HCT116 (cell line): ENCODE measurements around the gene ADGRL3. TPM values are rescaled to one million over a fixed set of nuclear protein-coding genes. Genes with fewer than 3 reads are reported as not detected.

ENCODE experiments used
- ATAC-seq: fragments of 200-7000 bp; cut with Tn5 transposase; 2 replicates; pipeline ENCODE4 v1.9.1; 2020; ENCODE audit warnings: mild to moderate bottlenecking, moderate library complexity
- BruUV-seq: library from RNA; stranded (reverse); fragments of 400-500 nt; replicated peaks from 2 replicates; lab custom pipeline; 2021; lab: Mats Ljungman, UMichigan
- CTCF ChIA-PET: fragments of 300-600 bp; sonication (Branson Sonifier 250); formaldehyde crosslinking; loops from one replicate; lab custom pipeline; 2021; ENCODE audit warnings: antibody characterized with exemption; lab: Charles Lee
- POLR2A ChIA-PET: fragments of 300-600, 350-600 bp; sonication (Branson Sonifier 250); formaldehyde crosslinking; loops from one replicate; lab custom pipeline; 2021; ENCODE audit warnings: antibody characterized with exemption; lab: Charles Lee
- RAD21 ChIA-PET, 2 experiments: fragments of 300-600 bp; sonication (Branson Sonifier 250); formaldehyde crosslinking; loops; one replicate each; lab custom pipeline; 2023; ENCODE audit warnings: low total read pairs in 2 of 2; ENCODE audit not compliant: uncharacterized antibody in 2 of 2, unreplicated experiment in 2 of 2, low non-redundant PET in 1 of 2; lab: Charles Lee
- DNase-seq: peaks from one replicate; pipeline ENCODE4 v3.0.0-alpha.2; 2010; ENCODE audit warnings: low read depth, low spot score
- H2AFZ ChIP-seq: fragments of 200-600 bp; shearing (Covaris generic), sonication (generic); 2 replicates; pipeline ENCODE4 v1.6.1; 2017; ENCODE audit warnings: low read depth, mixed run types, mixed read lengths, antibody characterized with exemption, low read length; ENCODE audit not compliant: poor library complexity, severe bottlenecking
- H3K27ac ChIP-seq: 2 replicates; pipeline ENCODE4 v1.5.1; 2012; ENCODE audit warnings: low read depth, low read length
- H3K27me3 ChIP-seq: fragments of 200-600 bp; sonication (generic); 2 replicates; pipeline ENCODE4 v1.6.1; 2016; ENCODE audit warnings: mixed run types, low read length, mixed read lengths; ENCODE audit not compliant: insufficient read depth
- H3K36me3 ChIP-seq, 2 experiments: fragments of 200-500 bp in 1 of 2; fragments of 200-600 bp in 1 of 2; sonication (Bioruptor generic) in 1 of 2; sonication (generic) in 1 of 2; 2 replicates each; pipeline versions ENCODE4 v1.5.1 to v1.6.1; 2014 to 2016; ENCODE audit warnings: low read length in 2 of 2, inconsistent platforms in 1 of 2, mixed read lengths in 1 of 2, mixed run types in 1 of 2; ENCODE audit not compliant: insufficient read depth in 2 of 2, control insufficient read depth in 1 of 2
- H3K4me1 ChIP-seq, 2 experiments: fragments of 200-600 bp in 1 of 2; sonication (generic) in 1 of 2; 2 replicates each; pipeline versions ENCODE4 v1.5.1 to v1.6.1; 2012 to 2017; ENCODE audit warnings: low read length in 2 of 2, inconsistent platforms in 1 of 2, mild to moderate bottlenecking in 1 of 2, mixed read lengths in 1 of 2, mixed run types in 1 of 2, moderate library complexity in 1 of 2; ENCODE audit not compliant: insufficient read depth in 2 of 2, control insufficient read depth in 1 of 2
- H3K4me2 ChIP-seq: fragments of 200-600 bp; sonication (generic); 2 replicates; pipeline ENCODE4 v1.6.1; 2017; ENCODE audit warnings: mixed run types, low read length, mixed read lengths
- H3K4me3 ChIP-seq, 2 experiments: fragments of 200-600 bp in 1 of 2; sonication (generic) in 1 of 2; replicated peaks in 1 of 2; 2 replicates each; pipeline ENCODE4 v1.5.1; 2011 to 2016; ENCODE audit warnings: low read length in 2 of 2, control low read depth in 1 of 2, low read depth in 1 of 2, mild to moderate bottlenecking in 1 of 2, mixed read lengths in 1 of 2, mixed run types in 1 of 2
- H3K79me2 ChIP-seq: fragments of 200-600 bp; sonication (generic); 2 replicates; pipeline ENCODE4 v1.6.1; 2017; ENCODE audit warnings: mild to moderate bottlenecking, mixed run types, low read length, moderate library complexity, mixed read lengths; ENCODE audit not compliant: insufficient read depth
- H3K9ac ChIP-seq: fragments of 200-600 bp; sonication (generic); 2 replicates; pipeline ENCODE4 v1.6.1; 2016; ENCODE audit warnings: low read length, mixed read lengths
- H3K9me2 ChIP-seq: fragments of 200-600 bp; sonication (generic), shearing (Covaris generic); 2 replicates; pipeline ENCODE4 v1.6.1; 2017; ENCODE audit warnings: mixed run types, mild to moderate bottlenecking, moderate library complexity; ENCODE audit not compliant: insufficient read depth
- H3K9me3 ChIP-seq, 2 experiments: fragments of 200-500 bp in 1 of 2; fragments of 200-600 bp in 1 of 2; sonication (Bioruptor generic) in 1 of 2; sonication (generic) in 1 of 2; 2 replicates each; pipeline ENCODE4 v1.6.1; 2014 to 2017; ENCODE audit warnings: low read length in 2 of 2, mixed read lengths in 2 of 2, inconsistent platforms in 1 of 2, low read depth in 1 of 2, mild to moderate bottlenecking in 1 of 2, mixed run types in 1 of 2, moderate library complexity in 1 of 2; ENCODE audit not compliant: control insufficient read depth in 1 of 2, insufficient read depth in 1 of 2
- H4K20me1 ChIP-seq: fragments of 200-600 bp; sonication (generic), shearing (Covaris generic); 2 replicates; pipeline ENCODE4 v1.6.1; 2017; ENCODE audit warnings: mixed run types, mild to moderate bottlenecking, moderate library complexity; ENCODE audit not compliant: insufficient read depth
- EZH2 ChIP-seq: fragments of 200-600 bp; sonication (generic); IDR thresholded peaks from 2 replicates; pipeline ENCODE4 v1.6.1; 2017; ENCODE audit warnings: antibody characterized with exemption, mixed run types
- JUND ChIP-seq: IDR thresholded peaks from 2 replicates; pipeline ENCODE4 v1.6.1; 2012
- MAX ChIP-seq: IDR thresholded peaks from 2 replicates; pipeline ENCODE4 v1.6.1; 2012
- POLR2A ChIP-seq: IDR thresholded peaks from 2 replicates; pipeline ENCODE4 v1.7.0; 2011; ENCODE audit warnings: borderline replicate concordance; ENCODE audit not compliant: insufficient read depth, insufficient read length; ENCODE audit errors: extremely low read depth
- POLR2AphosphoS5 ChIP-seq: IDR thresholded peaks from 2 replicates; pipeline ENCODE4 v1.6.1; 2011; ENCODE audit warnings: mild to moderate bottlenecking, low read depth, low read length, moderate library complexity
- YY1 ChIP-seq: IDR thresholded peaks from 2 replicates; pipeline ENCODE4 v1.6.1; 2011; ENCODE audit warnings: low read length, low read depth, moderate library complexity, mild to moderate bottlenecking; ENCODE audit not compliant: insufficient replicate concordance; ENCODE audit errors: extremely low read depth
- ZBTB33 ChIP-seq: IDR thresholded peaks from 2 replicates; pipeline ENCODE4 v1.6.1; 2011; ENCODE audit warnings: mild to moderate bottlenecking, low read length, moderate library complexity; ENCODE audit not compliant: insufficient replicate concordance; ENCODE audit errors: extremely low read depth
- intact Hi-C: fragments of 100-400 bp; cut with micrococcal nuclease; formaldehyde crosslinking; loops from 2 replicates; pipeline ENCODE4 v1.10.0; 2022
- total RNA-seq: library from RNA; stranded (reverse); gene quantifications from one replicate; pipeline ENCODE4 v1.2.1, GENCODE V29; 2021; ENCODE audit not compliant: unreplicated experiment

ADGRL3 gene
- total RNA-seq, 1 experiment from 2014 or later = not detected

GRCh38 chr4:61202638-61203435, 2.7 kb downstream of the ADGRL3 start:
- DNase-seq (no peak), ATAC-seq (no peak)
- H3K9me3 ChIP-seq = peaks cover 0 to 14% of the 10 kb centered on the region in 2 experiments; a peak in 2 of 4 replicates
- no peaks in the 10 kb centered on the region for H3K4me1 ChIP-seq
- intact Hi-C loops = no loop called here
- no TSS peak for BruUV-seq
- no peak overlapping the region for H3K4me2 ChIP-seq
- ChIA-PET POLR2A (no interaction called here), CTCF (no interaction called here), RAD21 (no interaction called here)
- no peaks in the 10 kb centered on the region for H3K9me2 ChIP-seq
- H3K27me3 ChIP-seq = no peaks in the 10 kb centered on the region
- no peak overlapping the region for H3K27ac ChIP-seq
- no peak overlapping the region for H2AFZ ChIP-seq
- no peak overlapping the region for H3K4me3 ChIP-seq
- no peaks in the 10 kb centered on the region for H3K79me2 ChIP-seq
- H3K36me3 ChIP-seq = no peaks in the 10 kb centered on the region
- no peaks in the 10 kb centered on the region for H4K20me1 ChIP-seq
- H3K9ac ChIP-seq = no peak overlapping the region
- TF ChIP-seq POLR2A = no peak
- TF ChIP-seq JUND = no peak
- no peak for TF ChIP-seq POLR2AphosphoS5
- no peak for TF ChIP-seq YY1
- no peak for TF ChIP-seq MAX
- no peak for TF ChIP-seq EZH2
- TF ChIP-seq ZBTB33 = no peak
